Lung (tissue), 12 donors: ENCODE measurements around the gene ABCD4. TPM values are rescaled to one million over a fixed set of nuclear protein-coding genes. Genes with fewer than 3 reads are reported as not detected.

Experiments used
- ATAC-seq: fragments of 200-7000 bp; cut with Tn5 transposase; one replicate; pipeline ENCODE4 v1.9.1; 2020; ENCODE audit warnings: moderate number of reproducible peaks; ENCODE audit not compliant: insufficient read depth, low FRiP score
- DNase-seq, 3 donors: peaks; one replicate each; pipeline ENCODE4 v3.0.0-alpha.2; 2013 to 2017
- H3K27ac ChIP-seq, 2 donors: one replicate each; pipeline ENCODE4 v1.5.1; 2013; ENCODE audit warnings: mild to moderate bottlenecking in 2 of 2, moderate library complexity in 2 of 2, control low read depth in 1 of 2, inconsistent platforms in 1 of 2, low read depth in 1 of 2, low read length in 1 of 2
- H3K27me3 ChIP-seq, 3 donors: one replicate each; pipeline ENCODE4 v1.5.1; 2013; ENCODE audit warnings: low read length in 2 of 3; ENCODE audit not compliant: control insufficient read depth in 3 of 3, insufficient read depth in 3 of 3
- H3K36me3 ChIP-seq, 4 donors: one replicate each; pipeline ENCODE4 v1.5.1; 2013; ENCODE audit warnings: low read length in 4 of 4, mild to moderate bottlenecking in 1 of 4, moderate library complexity in 1 of 4; ENCODE audit not compliant: control insufficient read depth in 4 of 4, insufficient read depth in 4 of 4
- H3K4me1 ChIP-seq, 5 donors: one replicate each; pipeline ENCODE4 v1.5.1; 2013; ENCODE audit warnings: low read length in 5 of 5, mild to moderate bottlenecking in 2 of 5, moderate library complexity in 1 of 5; ENCODE audit not compliant: control insufficient read depth in 5 of 5, insufficient read depth in 5 of 5
- H3K4me3 ChIP-seq: one replicate; pipeline ENCODE4 v1.5.1; 2013; ENCODE audit warnings: mild to moderate bottlenecking, control low read depth, moderate library complexity
- H3K9ac ChIP-seq, 2 donors: one replicate each; pipeline ENCODE4 v1.5.1; 2013; ENCODE audit warnings: low read length in 2 of 2, control low read depth in 1 of 2; ENCODE audit not compliant: insufficient read depth in 1 of 2
- H3K9me3 ChIP-seq, 4 donors: one replicate each; pipeline ENCODE4 v1.5.1; 2013; ENCODE audit warnings: low read length in 3 of 4, mild to moderate bottlenecking in 1 of 4, moderate library complexity in 1 of 4; ENCODE audit not compliant: control insufficient read depth in 4 of 4, insufficient read depth in 3 of 4
- WGBS, 2 donors: extraction: QIAGEN DNeasy Blood & Tissue Kit; methylation state at CpG; one replicate each; pipeline ENCODE4 v1.1.7; 2013; 5-methylcytosine and 5-hydroxymethylcytosine counted together
- polyA plus RNA-seq, 2 donors: library from polyadenylated mRNA; stranded (reverse); fragments of 200-250 nt; gene quantifications; one replicate each; pipeline ENCODE4 v1.2.1, GENCODE V29; 2013
- total RNA-seq, 2 donors: library from RNA; depleted of rRNA in 1 of 2; stranded (reverse); fragments of >200 nt in 1 of 2; gene quantifications; one replicate each; pipeline ENCODE4 v1.2.1, GENCODE V29; 2014 to 2021
- TF ChIP-seq, protein P1 (sequence below): IDR thresholded peaks from 2 replicates; pipeline ENCODE4 v1.5.1; 2012; ENCODE audit warnings: mild to moderate bottlenecking; ENCODE audit errors: control extremely low read depth, extremely low read depth
- donor health status: control.
- donor health status: control.
- donor health status: Bipolar disorder and iron deficiency.
- donor health status: healthy.
- donor health status: DM: yes; HTN: yes; CAD: no.

Gene ABCD4
- total and polyA plus RNA-seq, 4 donors = 25.7 to 72.7 (median 43.1) TPM

DNA sequence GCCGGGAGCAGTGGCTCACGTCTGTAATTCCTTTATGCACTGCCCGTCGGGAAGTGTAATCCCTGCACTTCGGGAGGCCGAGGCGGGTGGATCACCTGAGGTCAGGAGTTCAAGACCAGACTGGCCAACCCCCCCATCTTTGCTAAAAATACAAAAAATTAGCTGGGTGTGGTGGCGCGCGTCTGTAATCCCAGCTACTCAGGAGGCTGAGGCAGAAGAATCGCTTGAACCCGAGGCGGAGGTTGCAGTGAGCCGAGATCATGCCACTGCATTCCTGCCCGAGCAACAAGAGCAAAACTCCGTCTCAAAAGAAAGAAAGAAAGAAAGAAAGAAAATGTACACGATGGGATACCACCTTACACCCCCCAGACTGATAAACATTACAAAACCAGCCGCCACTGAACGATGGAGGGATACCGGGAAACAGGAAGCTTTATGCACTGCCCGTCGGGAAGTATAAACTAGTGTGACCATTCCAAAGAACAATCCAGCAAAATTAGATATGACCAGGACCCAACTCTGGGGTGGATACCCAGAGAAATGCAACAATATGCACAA is 1.1 kb downstream of the ABCD4 start:
- TF ChIP-seq, protein P1, sequence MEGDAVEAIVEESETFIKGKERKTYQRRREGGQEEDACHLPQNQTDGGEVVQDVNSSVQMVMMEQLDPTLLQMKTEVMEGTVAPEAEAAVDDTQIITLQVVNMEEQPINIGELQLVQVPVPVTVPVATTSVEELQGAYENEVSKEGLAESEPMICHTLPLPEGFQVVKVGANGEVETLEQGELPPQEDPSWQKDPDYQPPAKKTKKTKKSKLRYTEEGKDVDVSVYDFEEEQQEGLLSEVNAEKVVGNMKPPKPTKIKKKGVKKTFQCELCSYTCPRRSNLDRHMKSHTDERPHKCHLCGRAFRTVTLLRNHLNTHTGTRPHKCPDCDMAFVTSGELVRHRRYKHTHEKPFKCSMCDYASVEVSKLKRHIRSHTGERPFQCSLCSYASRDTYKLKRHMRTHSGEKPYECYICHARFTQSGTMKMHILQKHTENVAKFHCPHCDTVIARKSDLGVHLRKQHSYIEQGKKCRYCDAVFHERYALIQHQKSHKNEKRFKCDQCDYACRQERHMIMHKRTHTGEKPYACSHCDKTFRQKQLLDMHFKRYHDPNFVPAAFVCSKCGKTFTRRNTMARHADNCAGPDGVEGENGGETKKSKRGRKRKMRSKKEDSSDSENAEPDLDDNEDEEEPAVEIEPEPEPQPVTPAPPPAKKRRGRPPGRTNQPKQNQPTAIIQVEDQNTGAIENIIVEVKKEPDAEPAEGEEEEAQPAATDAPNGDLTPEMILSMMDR = no peak
- H3K9ac ChIP-seq = peak overlapping the region in 1 of 2 donors; percentile 1
- no peaks in the 10 kb centered on the region for H3K27me3 ChIP-seq
- peaks cover 0 to 3% (median 0%) of the 10 kb centered on the region in 5 donors for H3K4me1 ChIP-seq
- H3K4me3 ChIP-seq = peak overlapping the region; percentile 89
- no peaks in the 10 kb centered on the region for H3K9me3 ChIP-seq
- ATAC-seq (no peak), DNase-seq (peak in 1 of 3 donors; percentile 8)
- peaks cover 0 to 17% (median 14%) of the 10 kb centered on the region in 4 donors for H3K36me3 ChIP-seq
- 21 to 27% methylated on average over 22 of the region's 22 CpGs for WGBS, 2 donors
- H3K27ac ChIP-seq = no peak overlapping the region

DNA sequence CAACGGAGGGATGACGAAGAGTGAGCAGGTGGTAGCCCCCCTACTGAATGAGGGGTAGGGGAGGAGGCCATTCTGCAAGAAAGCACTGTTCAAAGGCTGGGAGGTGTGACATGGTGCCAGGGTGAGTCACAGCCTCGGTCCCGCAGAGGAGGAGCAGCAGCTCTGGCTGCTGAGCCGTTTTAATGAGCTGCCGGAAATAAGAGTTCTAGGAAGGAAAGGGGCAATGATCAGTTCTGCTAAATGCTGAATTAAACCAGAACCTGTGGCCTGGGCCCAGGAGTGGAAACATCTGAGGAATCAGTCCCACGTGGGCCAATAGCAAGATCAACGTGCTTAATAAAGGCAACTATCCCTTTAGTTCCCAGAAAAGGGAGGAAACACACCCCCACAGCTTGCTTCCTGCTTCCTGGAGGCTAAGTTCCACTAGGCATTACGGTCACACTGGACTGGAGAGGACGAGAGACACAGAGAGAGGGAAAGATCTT is 3.6 kb downstream of the ABCD4 start:
- no peaks in the 10 kb centered on the region for H3K27me3 ChIP-seq
- H3K4me3 ChIP-seq = no peak overlapping the region
- no peaks in the 10 kb centered on the region for H3K9me3 ChIP-seq
- peaks cover 0 to 3% (median 0%) of the 10 kb centered on the region in 5 donors for H3K4me1 ChIP-seq
- H3K36me3 ChIP-seq = peaks cover 2 to 34% (median 30%) of the 10 kb centered on the region in 4 donors
- DNase-seq = peak in 2 of 3 donors; percentile 10 to 27
- H3K27ac ChIP-seq = peak overlapping the region in 1 of 2 donors; percentile 58
- no peak for ATAC-seq
- TF ChIP-seq, protein P1 = no peak
- WGBS, 2 donors = 42 to 52% methylated on average over 10 of the region's 10 CpGs
- H3K9ac ChIP-seq = no peak overlapping the region

GRCh38 chr14:74297986-74298385 is 4.7 kb downstream of the ABCD4 start:
- 90 to 93% methylated on average over 10 of the region's 10 CpGs for WGBS, 2 donors
- no peaks in the 10 kb centered on the region for H3K9me3 ChIP-seq
- H3K36me3 ChIP-seq = peaks cover 2 to 37% (median 31%) of the 10 kb centered on the region in 4 donors
- H3K4me3 ChIP-seq = no peak overlapping the region
- H3K9ac ChIP-seq = no peak overlapping the region
- ATAC-seq = no peak
- no peaks in the 10 kb centered on the region for H3K27me3 ChIP-seq
- DNase-seq = no peak
- no peak overlapping the region for H3K27ac ChIP-seq
- TF ChIP-seq, protein P1 = no peak
- peaks cover 0 to 3% (median 0%) of the 10 kb centered on the region in 5 donors for H3K4me1 ChIP-seq
